ENCODE data around the gene DRC1.

Gene DRC1

GRCh38 chr2:26424221-26424620, 22.5 kb downstream of the DRC1 start:
- TF ChIP-seq REST (IDR thresholded peaks at IDR 0.05; ENCODE audit: insufficient read depth in 1 of 2, low read depth in 2 of 2, low read length in 2 of 2) (no peak), FOXP2 (optimal IDR thresholded peaks at IDR 0.05; ENCODE audit: borderline replicate concordance, extremely low read depth, extremely low read length, insufficient read depth) (no peak), POLR2AphosphoS5 (IDR thresholded peaks at IDR 0.05; ENCODE audit: low read depth, low read length) (no peak), SIN3A (IDR thresholded peaks at IDR 0.05; ENCODE audit: borderline replicate concordance, insufficient read depth, low read length) (no peak), TAF1 (IDR thresholded peaks at IDR 0.05; ENCODE audit: borderline replicate concordance, insufficient read depth, low read length) (no peak)

- no peak for TF ChIP-seq SIN3A (IDR thresholded peaks at IDR 0.05; ENCODE audit: borderline replicate concordance, insufficient read depth, low read length)
- TF ChIP-seq POLR2AphosphoS5 (IDR thresholded peaks at IDR 0.05; ENCODE audit: low read depth, low read length): no peak
- TF ChIP-seq FOXP2 (optimal IDR thresholded peaks at IDR 0.05; ENCODE audit: borderline replicate concordance, extremely low read depth, extremely low read length, insufficient read depth): no peak
- no peak for TF ChIP-seq REST (IDR thresholded peaks at IDR 0.05; ENCODE audit: insufficient read depth in 1 of 2, low read depth in 2 of 2, low read length in 2 of 2)
Observed at GRCh38 chr2:26428846-26429245, 27.1 kb downstream of the DRC1 start.

- TF ChIP-seq REST (IDR thresholded peaks at IDR 0.05; ENCODE audit: insufficient read depth in 1 of 2, low read depth in 2 of 2, low read length in 2 of 2) (no peak), TAF1 (IDR thresholded peaks at IDR 0.05; ENCODE audit: borderline replicate concordance, insufficient read depth, low read length) (no peak), FOXP2 (optimal IDR thresholded peaks at IDR 0.05; ENCODE audit: borderline replicate concordance, extremely low read depth, extremely low read length, insufficient read depth) (no peak)
Observed at GRCh38 chr2:26429779-26430578, 28.3 kb downstream of the DRC1 start.

- TF ChIP-seq FOXP2 (optimal IDR thresholded peaks at IDR 0.05; ENCODE audit: borderline replicate concordance, extremely low read depth, extremely low read length, insufficient read depth): no peak
- TF ChIP-seq POLR2AphosphoS5 (IDR thresholded peaks at IDR 0.05; ENCODE audit: low read depth, low read length): no peak
- TF ChIP-seq SIN3A (IDR thresholded peaks at IDR 0.05; ENCODE audit: borderline replicate concordance, insufficient read depth, low read length): no peak
- TF ChIP-seq REST (IDR thresholded peaks at IDR 0.05; ENCODE audit: insufficient read depth in 1 of 2, low read depth in 2 of 2, low read length in 2 of 2): no peak
- TF ChIP-seq TAF1 (IDR thresholded peaks at IDR 0.05; ENCODE audit: borderline replicate concordance, insufficient read depth, low read length): no peak
Observed at GRCh38 chr2:26430826-26431225, 29.1 kb downstream of the DRC1 start.
